ENCODE data around the gene RUBCN.
"Not testable (repeated sequence)": the region's sequence is repeated elsewhere in the genome, so short reads cannot be mapped to it uniquely, and the experiment has no call there.

Gene RUBCN

GRCh38 chr3:197665142-197665491 is 71.6 kb downstream of the RUBCN start:
- not testable (repeated sequence) for H3K27me3 ChIP-seq (replicated peaks; ENCODE audit: control insufficient read depth, insufficient read depth, low read length); H3K9ac ChIP-seq (ENCODE audit: low read length); DNase-seq (ENCODE audit: low read depth); H3K9me3 ChIP-seq (ENCODE audit: control insufficient read depth, low read length); H3K36me3 ChIP-seq (ENCODE audit: control insufficient read depth, insufficient read depth, low read length, severe bottlenecking); H3K4me1 ChIP-seq (ENCODE audit: control insufficient read depth, insufficient read depth, low read length); H3K4me3 ChIP-seq (ENCODE audit: low read length)

- H3K9ac ChIP-seq (ENCODE audit: low read length); H3K9me3 ChIP-seq (ENCODE audit: control insufficient read depth, low read length); H3K4me1 ChIP-seq (ENCODE audit: control insufficient read depth, insufficient read depth, low read length); H3K36me3 ChIP-seq (ENCODE audit: control insufficient read depth, insufficient read depth, low read length, severe bottlenecking); H3K27me3 ChIP-seq (replicated peaks; ENCODE audit: control insufficient read depth, insufficient read depth, low read length); DNase-seq (ENCODE audit: low read depth): not testable (repeated sequence)
- H3K4me3 ChIP-seq (ENCODE audit: low read length) = peak overlapping the region; percentile 41
Observed at GRCh38 chr3:197664414-197665141, 72.1 kb downstream of the RUBCN start.

- not testable (repeated sequence) for H3K9me3 ChIP-seq (ENCODE audit: control insufficient read depth, low read length); H3K4me1 ChIP-seq (ENCODE audit: control insufficient read depth, insufficient read depth, low read length); H3K9ac ChIP-seq (ENCODE audit: low read length); H3K27me3 ChIP-seq (replicated peaks; ENCODE audit: control insufficient read depth, insufficient read depth, low read length); H3K4me3 ChIP-seq (ENCODE audit: low read length); DNase-seq (ENCODE audit: low read depth); H3K36me3 ChIP-seq (ENCODE audit: control insufficient read depth, insufficient read depth, low read length, severe bottlenecking)
Observed at GRCh38 chr3:197663367-197664140, 73.2 kb downstream of the RUBCN start.

GRCh38 chr3:197662352-197662751 is 74.4 kb downstream of the RUBCN start:
- H3K9ac ChIP-seq (ENCODE audit: low read length); H3K9me3 ChIP-seq (ENCODE audit: control insufficient read depth, low read length); H3K4me3 ChIP-seq (ENCODE audit: low read length); DNase-seq (ENCODE audit: low read depth); H3K27me3 ChIP-seq (replicated peaks; ENCODE audit: control insufficient read depth, insufficient read depth, low read length); H3K4me1 ChIP-seq (ENCODE audit: control insufficient read depth, insufficient read depth, low read length); H3K36me3 ChIP-seq (ENCODE audit: control insufficient read depth, insufficient read depth, low read length, severe bottlenecking): not testable (repeated sequence)

GRCh38 chr3:197661874-197662273 is 74.8 kb downstream of the RUBCN start:
- H3K36me3 ChIP-seq (ENCODE audit: control insufficient read depth, insufficient read depth, low read length, severe bottlenecking); H3K4me1 ChIP-seq (ENCODE audit: control insufficient read depth, insufficient read depth, low read length); H3K9ac ChIP-seq (ENCODE audit: low read length); H3K9me3 ChIP-seq (ENCODE audit: control insufficient read depth, low read length); H3K4me3 ChIP-seq (ENCODE audit: low read length); DNase-seq (ENCODE audit: low read depth); H3K27me3 ChIP-seq (replicated peaks; ENCODE audit: control insufficient read depth, insufficient read depth, low read length): not testable (repeated sequence)

- H3K36me3 ChIP-seq (ENCODE audit: control insufficient read depth, insufficient read depth, low read length, severe bottlenecking); H3K27me3 ChIP-seq (replicated peaks; ENCODE audit: control insufficient read depth, insufficient read depth, low read length); DNase-seq (ENCODE audit: low read depth); H3K4me3 ChIP-seq (ENCODE audit: low read length); H3K9me3 ChIP-seq (ENCODE audit: control insufficient read depth, low read length); H3K9ac ChIP-seq (ENCODE audit: low read length); H3K4me1 ChIP-seq (ENCODE audit: control insufficient read depth, insufficient read depth, low read length): not testable (repeated sequence)
Observed at GRCh38 chr3:197661234-197661834, 75.4 kb downstream of the RUBCN start.

- not testable (repeated sequence) for H3K9me3 ChIP-seq (ENCODE audit: control insufficient read depth, low read length); DNase-seq (ENCODE audit: low read depth); H3K27me3 ChIP-seq (replicated peaks; ENCODE audit: control insufficient read depth, insufficient read depth, low read length); H3K9ac ChIP-seq (ENCODE audit: low read length); H3K4me3 ChIP-seq (ENCODE audit: low read length); H3K36me3 ChIP-seq (ENCODE audit: control insufficient read depth, insufficient read depth, low read length, severe bottlenecking); H3K4me1 ChIP-seq (ENCODE audit: control insufficient read depth, insufficient read depth, low read length)
Observed at GRCh38 chr3:197659701-197660100, 77.0 kb downstream of the RUBCN start.

GRCh38 chr3:197659144-197659543 is 77.6 kb downstream of the RUBCN start:
- H3K36me3 ChIP-seq (ENCODE audit: control insufficient read depth, insufficient read depth, low read length, severe bottlenecking); H3K9me3 ChIP-seq (ENCODE audit: control insufficient read depth, low read length); H3K4me3 ChIP-seq (ENCODE audit: low read length); H3K27me3 ChIP-seq (replicated peaks; ENCODE audit: control insufficient read depth, insufficient read depth, low read length); H3K4me1 ChIP-seq (ENCODE audit: control insufficient read depth, insufficient read depth, low read length); H3K9ac ChIP-seq (ENCODE audit: low read length); DNase-seq (ENCODE audit: low read depth): not testable (repeated sequence)

- H3K4me3 ChIP-seq (ENCODE audit: low read length); H3K27me3 ChIP-seq (replicated peaks; ENCODE audit: control insufficient read depth, insufficient read depth, low read length); H3K9ac ChIP-seq (ENCODE audit: low read length); H3K9me3 ChIP-seq (ENCODE audit: control insufficient read depth, low read length); H3K4me1 ChIP-seq (ENCODE audit: control insufficient read depth, insufficient read depth, low read length); DNase-seq (ENCODE audit: low read depth); H3K36me3 ChIP-seq (ENCODE audit: control insufficient read depth, insufficient read depth, low read length, severe bottlenecking): not testable (repeated sequence)
Observed at GRCh38 chr3:197658706-197659105, 78.0 kb downstream of the RUBCN start.

GRCh38 chr3:197657541-197658292 is 79.0 kb downstream of the RUBCN start:
- H3K9ac ChIP-seq (ENCODE audit: low read length); H3K27me3 ChIP-seq (replicated peaks; ENCODE audit: control insufficient read depth, insufficient read depth, low read length); H3K4me3 ChIP-seq (ENCODE audit: low read length); H3K4me1 ChIP-seq (ENCODE audit: control insufficient read depth, insufficient read depth, low read length); H3K36me3 ChIP-seq (ENCODE audit: control insufficient read depth, insufficient read depth, low read length, severe bottlenecking); DNase-seq (ENCODE audit: low read depth); H3K9me3 ChIP-seq (ENCODE audit: control insufficient read depth, low read length): not testable (repeated sequence)

GRCh38 chr3:197656960-197657359 is 79.7 kb downstream of the RUBCN start:
- H3K9ac ChIP-seq (ENCODE audit: low read length); H3K27me3 ChIP-seq (replicated peaks; ENCODE audit: control insufficient read depth, insufficient read depth, low read length); H3K4me3 ChIP-seq (ENCODE audit: low read length): not testable (repeated sequence)

More at GRCh38 chr3:197656960-197657359, 79.7 kb downstream of the RUBCN start:
- H3K36me3 ChIP-seq (ENCODE audit: control insufficient read depth, insufficient read depth, low read length, severe bottlenecking); H3K4me1 ChIP-seq (ENCODE audit: control insufficient read depth, insufficient read depth, low read length); DNase-seq (ENCODE audit: low read depth); H3K9me3 ChIP-seq (ENCODE audit: control insufficient read depth, low read length): not testable (repeated sequence)
